Tibial nerve (tissue), 4 donors: ENCODE data around the gene KCNJ18. TPM values are rescaled to one million over a fixed set of nuclear protein-coding genes. Genes with fewer than 3 reads are reported as not detected.
"Not testable (repeated sequence)": the region's sequence is repeated elsewhere in the genome, so short reads cannot be mapped to it uniquely, and the experiment has no call there.

Source experiments
- DNase-seq, 2 donors: peaks; one replicate each; pipeline ENCODE4 v3.0.0-alpha.2; 2019; ENCODE audit warnings: low spot score in 2 of 2
- H3K27ac ChIP-seq, 4 donors: fragments of 200-600 bp; sonication (generic) in 3 of 4; one replicate each; pipeline ENCODE4 v1.5.1; 2017 to 2019; ENCODE audit warnings: mild to moderate bottlenecking in 1 of 4
- H3K27me3 ChIP-seq, 2 donors: fragments of 200-600 bp; sonication (generic) in 1 of 2; one replicate each; pipeline versions ENCODE4 v1.5.1 to v1.6.0; 2017 to 2019
- H3K36me3 ChIP-seq, 3 donors: fragments of 200-600 bp; sonication (generic); one replicate each; pipeline ENCODE4 v1.5.1; 2018 to 2019
- H3K4me1 ChIP-seq, 4 donors: fragments of 200-600 bp; sonication (generic) in 3 of 4; one replicate each; pipeline ENCODE4 v1.5.1; 2017 to 2019
- H3K4me3 ChIP-seq, 4 donors: fragments of 200-600 bp; sonication (generic) in 3 of 4; one replicate each; pipeline ENCODE4 v1.5.1; 2017 to 2019; ENCODE audit warnings: mild to moderate bottlenecking in 1 of 4, moderate library complexity in 1 of 4
- H3K9me3 ChIP-seq, 4 donors: fragments of 200-600 bp; sonication (generic) in 3 of 4; one replicate each; pipeline ENCODE4 v1.5.1; 2017 to 2019
- WGBS, 2 donors: methylation state at CpG; one replicate each; pipeline ENCODE4 v1.1.5; 2018; 5-methylcytosine and 5-hydroxymethylcytosine counted together
- total RNA-seq, 4 donors: library from RNA; depleted of rRNA; stranded (reverse); fragments of >200 nt; gene quantifications; one replicate each; pipeline ENCODE4 v1.1.0, GENCODE V29; 2016

The KCNJ18 gene
- total RNA-seq, 4 donors from 2014 or later = not detected

GRCh38 chr17:21666711-21667412 is 25.5 kb upstream of the KCNJ18 start:
- not testable (repeated sequence) for H3K9me3 ChIP-seq, H3K4me1 ChIP-seq, H3K27me3 ChIP-seq, H3K4me3 ChIP-seq, H3K27ac ChIP-seq, H3K36me3 ChIP-seq
- peak in 1 of 2 donors; percentile 4 for DNase-seq
- WGBS, 2 donors = 56 to 57% methylated on average over 3 of the region's 3 CpGs

- not testable (repeated sequence) for H3K4me1 ChIP-seq, DNase-seq, H3K9me3 ChIP-seq, H3K36me3 ChIP-seq, H3K4me3 ChIP-seq, H3K27ac ChIP-seq, H3K27me3 ChIP-seq
- 58 to 59% methylated on average over 7 of the region's 7 CpGs for WGBS, 2 donors
Observed at GRCh38 chr17:21667413-21668117, 24.8 kb upstream of the KCNJ18 start.

GRCh38 chr17:21668118-21668488 is 24.2 kb upstream of the KCNJ18 start:
- WGBS, 2 donors = 71 to 83% methylated on average over 3 of the region's 3 CpGs
- H3K9me3 ChIP-seq, H3K4me1 ChIP-seq, H3K27ac ChIP-seq, H3K36me3 ChIP-seq, DNase-seq, H3K4me3 ChIP-seq, H3K27me3 ChIP-seq: not testable (repeated sequence)

- not testable (repeated sequence) for H3K27ac ChIP-seq, DNase-seq, H3K9me3 ChIP-seq, H3K4me3 ChIP-seq, H3K36me3 ChIP-seq, H3K27me3 ChIP-seq, H3K4me1 ChIP-seq
- 80% methylated on average over 13 of the region's 13 CpGs for WGBS, 2 donors
Observed at GRCh38 chr17:21668746-21669508, 23.4 kb upstream of the KCNJ18 start.

- not testable (repeated sequence) for H3K27me3 ChIP-seq, H3K27ac ChIP-seq, H3K9me3 ChIP-seq, DNase-seq, H3K4me1 ChIP-seq, H3K4me3 ChIP-seq, H3K36me3 ChIP-seq
- 82 to 84% methylated on average over 9 to 10 of the region's 10 CpGs for WGBS, 2 donors
Observed at GRCh38 chr17:21669616-21670360, 22.5 kb upstream of the KCNJ18 start.

- not testable (repeated sequence) for H3K4me1 ChIP-seq, H3K9me3 ChIP-seq, H3K4me3 ChIP-seq, H3K27ac ChIP-seq, H3K36me3 ChIP-seq, DNase-seq, H3K27me3 ChIP-seq
- WGBS, 2 donors = 49 to 51% methylated on average over 8 of the region's 8 CpGs
Observed at GRCh38 chr17:21670361-21671155, 21.8 kb upstream of the KCNJ18 start.

GRCh38 chr17:21671437-21671836 is 20.9 kb upstream of the KCNJ18 start:
- not testable (repeated sequence) for H3K27me3 ChIP-seq, H3K36me3 ChIP-seq, H3K4me1 ChIP-seq, H3K9me3 ChIP-seq, H3K4me3 ChIP-seq, DNase-seq, H3K27ac ChIP-seq
- WGBS, 2 donors = 46 to 75% methylated on average over 2 of the region's 2 CpGs

GRCh38 chr17:21671871-21672270 is 20.5 kb upstream of the KCNJ18 start:
- H3K4me1 ChIP-seq, H3K27ac ChIP-seq, H3K4me3 ChIP-seq, H3K27me3 ChIP-seq, H3K9me3 ChIP-seq, DNase-seq, H3K36me3 ChIP-seq: not testable (repeated sequence)
- 73 to 78% methylated on average over 4 of the region's 4 CpGs for WGBS, 2 donors

- H3K9me3 ChIP-seq, H3K27me3 ChIP-seq, H3K4me3 ChIP-seq, DNase-seq, H3K27ac ChIP-seq, H3K4me1 ChIP-seq, H3K36me3 ChIP-seq: not testable (repeated sequence)
- 85 to 90% methylated on average over 31 of the region's 31 CpGs for WGBS, 2 donors
Observed at GRCh38 chr17:21673451-21674241, 18.7 kb upstream of the KCNJ18 start.
